T47D (cell line): ENCODE measurements around the gene ABHD16B.
"Not testable (repeated sequence)": the region's sequence is repeated elsewhere in the genome, so short reads cannot be mapped to it uniquely, and the experiment has no call there.

Experiments used
- DNase-seq, 2 experiments: peaks; one replicate each; pipeline versions ENCODE4 v3.0.0 to v3.0.0-alpha.2; 2011 to 2012; ENCODE audit warnings: low read depth in 1 of 2, low spot score in 1 of 2
- JUND ChIP-seq: IDR thresholded peaks from 2 replicates; pipeline ENCODE4 v1.6.1; 2012; ENCODE audit warnings: low read depth
- in situ Hi-C: cut with HindIII; loops from 2 replicates; pipeline ENCODE4 v1.10.0; 2016; ENCODE audit warnings: low sequenced_read_pairs, low pct_unique_long_range_greater_than_20kb

Gene ABHD16B

GRCh38 chr20:63863798-63864544 lies 2.7 kb downstream of the ABHD16B start:
- 0 out of 2 replicates have a peak, but pooled peaks have one; percentile 46 for TF ChIP-seq JUND
- DNase-seq, result peak; percentile 97 to 100
- in situ Hi-C loops, result no loop called here

DNA sequence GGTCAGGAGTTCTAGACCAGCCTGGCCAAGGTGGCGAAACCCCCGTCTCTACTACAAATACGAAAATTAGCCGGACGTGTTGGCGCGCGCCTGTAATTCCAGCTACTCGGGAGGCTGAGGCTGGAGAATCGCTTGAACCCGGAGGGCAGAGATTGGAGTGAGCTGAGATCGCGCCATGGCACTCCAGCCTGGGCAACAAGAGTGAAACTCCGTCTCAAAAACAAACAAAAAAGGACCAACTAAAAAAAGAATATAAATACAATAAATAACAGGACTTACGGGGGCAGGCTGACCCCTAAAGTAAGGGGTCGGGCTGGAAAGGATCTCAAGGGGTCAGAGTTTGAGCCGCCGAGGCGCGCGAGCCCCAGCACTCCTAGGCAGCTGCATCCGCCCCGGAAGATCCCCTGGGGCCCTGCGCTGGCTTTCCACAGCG lies 3.3 kb downstream of the ABHD16B start:
- in situ Hi-C loops, result no loop called here
- TF ChIP-seq JUND, result no peak
- no peak for DNase-seq

GRCh38 chr20:63864978-63865640 lies 3.8 kb downstream of the ABHD16B start, which contains the start of gene TPD52L2:
Gene TPD52L2 (plus strand): TSS chr20:63865270. CDS start chr20:63865366, 96 bp downstream.
- in situ Hi-C loops, result no loop called here
- TF ChIP-seq JUND, result no peak
- DNase-seq, result peak; percentile 100

DNA sequence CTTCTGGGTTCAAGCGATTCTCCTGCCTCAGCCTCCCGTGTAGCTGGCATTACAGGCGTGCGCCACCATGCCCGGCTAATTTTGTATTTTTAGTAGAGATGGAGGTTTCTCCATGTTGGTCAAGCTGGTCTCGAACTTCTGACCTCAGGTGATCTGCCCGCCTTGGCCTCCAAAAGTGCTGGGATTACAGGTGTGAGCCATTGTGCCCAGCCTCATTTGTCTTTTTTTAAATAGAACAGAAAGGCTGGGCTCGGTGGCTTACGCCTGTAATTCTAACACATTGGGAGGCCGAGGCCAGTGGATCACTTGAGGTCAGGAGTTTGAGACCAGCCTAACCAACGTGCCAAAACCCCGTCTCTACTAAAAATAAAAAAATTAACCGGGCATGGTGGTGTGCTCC lies 5.7 kb downstream of the ABHD16B start:
- DNase-seq, in situ Hi-C loops: not testable (repeated sequence)

DNA sequence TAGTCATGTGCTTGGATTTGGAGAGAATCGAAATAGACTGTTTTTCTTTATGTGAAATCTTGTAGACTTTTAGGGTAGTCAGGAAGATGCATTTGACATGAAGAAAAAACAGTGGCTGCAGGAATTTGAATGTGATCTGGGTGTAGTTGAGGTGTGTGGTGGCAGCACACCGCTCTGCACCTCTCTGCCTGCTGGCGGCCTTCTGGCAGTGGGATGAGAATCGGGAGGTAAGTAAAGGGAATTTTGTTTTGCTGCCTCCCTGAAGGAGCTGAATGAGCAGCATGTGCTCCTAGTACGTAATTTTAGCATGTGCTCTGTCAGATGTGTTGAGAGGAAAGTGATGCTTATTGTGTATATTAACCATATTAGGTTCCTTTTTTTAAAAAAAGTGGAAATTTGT lies 7.0 kb downstream of the ABHD16B start:
- no peak for TF ChIP-seq JUND
- in situ Hi-C loops, result no loop called here
- no peak for DNase-seq

GRCh38 chr20:63873477-63873971 lies 12.2 kb downstream of the ABHD16B start:
- DNase-seq, result no peak
- no peak for TF ChIP-seq JUND
- in situ Hi-C loops, result no loop called here

- in situ Hi-C loops, DNase-seq: not testable (repeated sequence)
Measured at GRCh38 chr20:63874241-63874640, 12.9 kb downstream of the ABHD16B start.

GRCh38 chr20:63876489-63877036 lies 15.3 kb downstream of the ABHD16B start:
- in situ Hi-C loops, result no loop called here
- TF ChIP-seq JUND, result no peak
- no peak for DNase-seq

GRCh38 chr20:63877755-63878470 lies 16.6 kb downstream of the ABHD16B start:
- TF ChIP-seq JUND, result no peak
- no peak for DNase-seq
- in situ Hi-C loops, result no loop called here

GRCh38 chr20:63878899-63879663 lies 17.8 kb downstream of the ABHD16B start:
- in situ Hi-C loops, result no loop called here
- TF ChIP-seq JUND, result no peak
- DNase-seq, result no peak

GRCh38 chr20:63880901-63881300 lies 19.6 kb downstream of the ABHD16B start:
- DNase-seq, in situ Hi-C loops: not testable (repeated sequence)
